NCI-H2227 treated with DMSO at 0.1 percent for 48 hours (cell line): Measurements from ENCODE around the gene ID2.

Experiments
- DNase-seq: peaks from one replicate; lab custom pipeline; 2025; lab: John Stamatoyannopoulos, UW

The ID2 gene

GRCh38 chr2:8732601-8733000 is 50.7 kb downstream of the ID2 start:
- no peak for DNase-seq
